ENCODE results near the gene BMP5. TPM values are rescaled to one million over a fixed set of nuclear protein-coding genes. Genes with fewer than 3 reads are reported as not detected.

The BMP5 gene
- total and polyA plus RNA-seq, 9 of the 15 experiments (the other 6 are each of a cell fraction or from before 2014, with no cell fraction given): not detected

DNA sequence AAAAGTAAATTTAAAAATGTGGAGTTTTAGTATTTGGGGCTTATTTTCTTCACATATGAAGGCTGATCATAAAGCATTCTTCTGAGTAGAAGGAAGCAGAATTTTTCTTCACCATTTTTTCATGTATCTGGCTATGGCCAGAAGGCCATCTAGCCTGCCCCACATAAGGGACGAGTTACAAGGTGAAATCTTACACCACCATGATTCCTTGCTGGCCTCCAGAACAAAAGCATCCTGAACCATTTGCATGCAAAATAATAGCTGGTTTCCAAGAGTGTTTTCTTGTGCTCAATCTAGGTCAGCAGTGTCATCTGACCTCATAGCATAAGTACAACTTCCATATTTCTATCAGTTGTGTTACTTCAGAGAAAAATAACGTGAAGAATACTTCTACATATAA, 93.1 kb downstream of the BMP5 start (continued):
- no peak for TF ChIP-seq IRF9 (tag; IDR thresholded peaks at IDR 0.05)
- no peak for TF ChIP-seq PRDM10 (IDR thresholded peaks at IDR 0.05; ENCODE audit: partially characterized antibody)
- no peak for TF ChIP-seq KAT8 (IDR thresholded peaks at IDR 0.05; ENCODE audit: low read depth)
- TF ChIP-seq, protein P1, sequence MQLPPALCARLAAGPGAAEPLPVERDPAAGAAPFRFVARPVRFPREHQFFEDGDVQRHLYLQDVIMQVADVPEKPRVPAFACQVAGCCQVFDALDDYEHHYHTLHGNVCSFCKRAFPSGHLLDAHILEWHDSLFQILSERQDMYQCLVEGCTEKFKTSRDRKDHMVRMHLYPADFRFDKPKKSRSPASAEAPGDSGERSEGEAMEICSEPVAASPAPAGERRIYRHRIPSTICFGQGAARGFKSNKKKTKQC (CRISPR knock-in tag; IDR thresholded peaks at IDR 0.05): no peak

- no peak overlapping the region for H3K9ac ChIP-seq (ENCODE audit: insufficient read depth in 1 of 2, low read depth in 2 of 2, low read length in 2 of 2)
- no peaks in the 10 kb centered on the region for H3K9me3 ChIP-seq (replicated peaks; ENCODE audit: control insufficient read depth, insufficient read depth, low read depth, low read length)
- no peak overlapping the region for H2AFZ ChIP-seq (ENCODE audit: low read depth, low read length)
- CTCF ChIA-PET (ENCODE audit: low intra/inter-chr PET ratio): no interaction called here
- H3K27me3 ChIP-seq (ENCODE audit: control insufficient read depth in 2 of 2, insufficient read depth in 2 of 2, low read length in 2 of 2): no peaks in the 10 kb centered on the region
- WGBS (ENCODE audit: insufficient coverage, low coverage, missing lambda C conversion rate): 0% methylated on average over 2 of the region's 2 CpGs
- BruUV-seq (replicated peaks): no TSS peak
- FAIRE-seq (no peak), DNase-seq (ENCODE audit: extremely low read depth in 1 of 4, low spot score in 3 of 4) (no peak), ATAC-seq (no peak)
- H4K20me1 ChIP-seq (replicated peaks; ENCODE audit: control insufficient read depth, insufficient read depth, low read length): no peaks in the 10 kb centered on the region
- no peak overlapping the region for H3K27ac ChIP-seq (ENCODE audit: extremely low read depth, low read depth, low read length)
- H3K4me3 ChIP-seq: no peak overlapping the region
- H3K4me2 ChIP-seq (ENCODE audit: insufficient read depth, low read length): no peak overlapping the region
- POLR2A ChIA-PET: interaction anchor here (0.6 kb wide), 1 partner anchor 528 kb away, joined by 3 read pairs; no protein-coding TSS in a partner anchor
- no peaks in the 10 kb centered on the region for H3K9me1 ChIP-seq (ENCODE audit: control insufficient read depth, insufficient read depth, low read length)
- intact Hi-C loops (cut with micrococcal nuclease) (no loop called here), in situ Hi-C loops (cut with MboI) (no loop called here)
- no peaks in the 10 kb centered on the region for H3K79me2 ChIP-seq (ENCODE audit: control insufficient read depth, insufficient read depth, low read length)
- no peaks in the 10 kb centered on the region for H3K36me3 ChIP-seq (ENCODE audit: control insufficient read depth, insufficient read depth, low read length)
- no peaks in the 10 kb centered on the region for H3K4me1 ChIP-seq (replicated peaks in 1 of 2; ENCODE audit: control insufficient read depth in 2 of 2, insufficient read depth in 2 of 2, low read length in 2 of 2)
- TF ChIP-seq SAFB (IDR thresholded peaks at IDR 0.05; ENCODE audit: borderline replicate concordance, low read depth, low read length): no peak
- TF ChIP-seq NFYB (IDR thresholded peaks at IDR 0.05; ENCODE audit: extremely low read depth, insufficient read length): no peak
- no peak for TF ChIP-seq THRAP3 (IDR thresholded peaks at IDR 0.05; ENCODE audit: borderline replicate concordance)
- TF ChIP-seq SP2 (IDR thresholded peaks at IDR 0.05; ENCODE audit: extremely low read depth, low read depth, low read length, poor library complexity, severe bottlenecking): no peak
- no peak for TF ChIP-seq FOXK2 (conservative IDR thresholded peaks at IDR 0.05 in 1 of 2, IDR thresholded peaks at IDR 0.05 in 1 of 2; ENCODE audit: low read depth in 2 of 2)
- no peak for TF ChIP-seq ZNF384 (IDR thresholded peaks at IDR 0.05; ENCODE audit: low read depth, low read length)
- TF ChIP-seq AFF4 (CRISPR knock-in tag; IDR thresholded peaks at IDR 0.05): no peak
These were observed 96.7 kb downstream of the BMP5 start for GRCh38 chr6:55778705-55779104.

All from K562 (cell line).